GM21526 (cell line): ENCODE results near the gene CACNA1C.
A peak's percentile ranks its signal among the peaks of the same experiment; 100 is the strongest.

Experiments
- ATAC-seq: cut with Tn5 transposase; IDR thresholded peaks from one replicate; pipeline ENCODE4 v1.9.1; 2021; ENCODE audit warnings: moderate library complexity; ENCODE audit not compliant: unreplicated experiment, low FRiP score

CACNA1C gene

DNA sequence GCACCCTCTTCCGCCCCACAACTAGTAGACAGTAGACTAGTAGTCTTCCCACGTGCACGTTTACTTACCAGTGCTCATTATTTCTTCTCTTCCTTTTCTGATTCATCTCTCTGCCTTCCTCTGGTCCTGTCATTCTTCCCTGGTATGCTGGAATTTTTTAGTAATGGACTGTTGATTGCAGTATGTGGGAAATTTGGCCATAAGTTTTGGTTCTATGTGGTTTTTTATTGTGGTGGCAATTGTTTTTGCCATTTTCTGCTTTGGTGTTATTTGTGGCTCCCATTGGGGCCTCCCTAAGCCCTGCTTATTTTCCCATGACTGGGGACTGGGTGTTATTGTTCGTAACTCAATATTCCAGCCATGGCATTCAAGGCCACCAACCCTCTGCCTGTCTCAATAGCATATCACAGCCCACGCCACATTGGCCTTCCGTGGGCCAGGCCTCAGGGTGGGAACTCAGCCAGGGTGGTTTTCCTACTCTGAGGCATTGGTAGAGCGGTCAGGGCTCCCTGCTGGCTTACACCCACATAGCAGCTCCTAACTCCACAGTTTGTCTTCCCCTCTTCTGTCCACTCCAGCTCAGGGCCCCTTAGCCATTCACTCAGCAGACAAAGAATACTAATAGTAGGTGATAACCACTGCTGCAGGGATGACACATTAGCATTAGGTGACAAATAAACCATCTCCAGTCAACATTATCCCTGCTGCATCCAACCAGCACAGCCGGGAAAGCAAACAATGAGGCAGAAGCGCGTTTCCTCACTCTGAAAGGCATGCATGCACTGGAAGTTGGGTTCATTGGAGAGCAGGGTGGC, 321.5 kb downstream of the CACNA1C start:
- no peak for ATAC-seq

DNA sequence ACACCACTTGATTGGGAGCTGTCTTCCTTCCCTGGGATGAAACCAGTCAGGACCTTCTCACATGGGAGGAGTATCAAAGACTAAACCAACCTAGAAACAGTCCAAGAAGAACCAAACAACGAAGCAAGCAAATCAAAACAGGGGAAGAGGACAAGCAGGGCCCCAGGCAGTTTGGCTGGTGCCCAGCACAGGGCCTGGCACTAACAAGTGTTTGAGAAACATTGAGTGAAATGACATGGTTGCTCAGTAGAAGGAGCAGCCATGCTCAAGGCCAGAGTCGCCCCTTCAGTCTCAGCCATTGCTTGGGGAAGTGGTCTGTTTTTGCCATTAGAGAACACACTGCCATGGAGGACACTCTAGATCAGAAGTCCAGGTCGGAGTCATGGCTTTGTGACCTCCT, 323.1 kb downstream of the CACNA1C start:
- no peak for ATAC-seq

- ATAC-seq: no peak
Measured at GRCh38 chr12:2376908-2377657, 324.3 kb downstream of the CACNA1C start.

DNA sequence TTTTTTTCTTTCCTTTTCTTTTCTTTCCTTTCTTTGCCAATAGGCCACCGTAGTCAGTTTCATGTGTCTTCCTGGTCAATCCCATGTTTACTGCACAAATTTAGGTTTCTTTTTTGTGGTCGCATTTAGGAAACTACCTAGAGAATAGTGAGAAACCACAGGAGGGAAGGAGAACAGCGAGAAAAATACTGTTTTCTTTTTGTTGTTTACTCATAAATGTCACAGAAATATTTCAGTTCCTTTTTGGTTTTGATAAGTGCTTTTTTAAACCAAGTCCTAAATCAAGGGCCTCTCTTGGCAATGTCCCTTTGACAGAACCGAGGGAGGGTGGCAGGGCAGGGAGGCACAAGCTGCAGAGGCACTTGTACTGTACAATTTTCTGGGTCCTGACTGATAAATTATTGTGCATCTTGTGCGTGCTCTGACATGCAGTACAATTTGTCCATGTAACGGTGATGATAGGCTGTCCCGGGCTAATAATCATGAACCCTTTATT, 326.1 kb downstream of the CACNA1C start:
- ATAC-seq: peak; percentile 45

DNA sequence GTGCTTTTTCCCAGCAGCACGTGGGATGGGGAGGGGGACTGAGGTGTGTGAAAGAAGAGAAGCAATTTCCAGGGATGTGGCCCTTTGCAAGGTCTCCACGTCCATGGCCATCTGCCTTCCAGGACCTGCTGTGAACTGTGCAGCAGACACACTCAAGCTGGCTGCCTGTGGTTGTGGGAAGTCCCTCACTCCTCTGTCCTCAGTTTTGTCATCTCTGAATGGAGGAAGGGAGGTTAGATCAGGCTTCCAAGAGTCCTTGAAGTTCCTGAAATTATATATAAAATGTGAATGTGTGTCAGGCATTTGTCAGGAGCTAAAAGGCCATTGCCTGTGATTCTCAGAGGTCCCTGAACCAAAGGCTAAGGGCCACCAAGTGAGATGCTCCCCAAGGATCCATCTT, 328.2 kb downstream of the CACNA1C start:
- no peak for ATAC-seq

- no peak for ATAC-seq
Measured at GRCh38 chr12:2382370-2383155, 329.8 kb downstream of the CACNA1C start.

GRCh38 chr12:2383325-2384028, 330.7 kb downstream of the CACNA1C start:
- ATAC-seq: no peak

DNA sequence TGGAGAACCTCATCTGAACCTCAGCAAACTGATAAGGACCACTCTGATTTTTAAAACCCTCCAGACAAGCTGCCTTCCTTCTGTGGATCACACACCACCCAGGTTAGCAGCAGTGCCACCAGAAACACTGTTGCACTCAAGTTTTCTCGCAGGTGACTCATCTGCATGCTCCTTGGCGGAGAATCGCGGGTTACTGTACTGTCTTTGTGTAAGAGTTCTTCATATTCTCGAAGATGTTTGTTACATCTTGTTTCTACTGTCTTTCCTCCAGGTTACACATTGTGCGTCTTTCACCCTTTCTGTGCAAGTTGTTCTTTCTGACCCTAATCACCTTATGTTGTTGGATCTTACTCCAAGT, 331.2 kb downstream of the CACNA1C start:
- no peak for ATAC-seq

DNA sequence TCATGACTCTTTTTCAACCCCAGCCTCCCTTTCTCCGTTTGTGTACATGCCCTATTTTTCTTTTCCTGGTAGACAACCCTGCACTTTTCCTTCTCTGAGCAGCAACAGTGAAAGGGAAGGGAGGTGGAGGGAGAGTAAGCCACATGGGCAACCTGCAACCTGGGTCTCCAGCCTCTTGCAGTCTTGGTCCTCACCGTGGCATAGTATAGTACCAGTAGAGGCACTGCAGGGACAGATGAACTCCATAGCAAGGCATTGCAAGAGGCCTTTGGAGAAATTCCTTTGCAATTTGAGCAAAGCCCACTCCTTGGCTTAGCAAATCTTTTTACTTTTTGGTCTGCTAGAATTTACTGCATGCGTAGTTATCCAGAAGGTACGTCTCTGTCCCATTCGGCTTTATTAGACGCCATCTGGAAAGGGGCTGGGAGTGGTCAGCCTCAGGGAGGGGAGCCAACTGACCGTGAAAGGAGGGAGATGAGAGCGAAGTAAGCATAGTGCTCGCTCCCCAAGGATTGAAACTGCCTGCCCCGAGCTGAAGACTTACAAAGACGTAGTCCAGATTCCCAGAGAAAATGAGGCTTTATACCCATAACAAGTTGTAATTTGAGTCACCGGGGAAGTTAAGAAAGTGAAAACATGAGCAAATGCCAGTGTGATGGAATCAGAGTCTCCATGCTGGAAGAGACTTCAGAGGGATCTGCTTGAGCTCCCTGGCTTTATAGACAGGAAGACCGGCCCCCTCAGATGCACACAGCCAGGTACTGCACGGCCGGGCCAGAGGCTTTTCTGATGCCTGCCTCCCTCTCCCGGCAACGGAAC, 332.0 kb downstream of the CACNA1C start:
- no peak for ATAC-seq

DNA sequence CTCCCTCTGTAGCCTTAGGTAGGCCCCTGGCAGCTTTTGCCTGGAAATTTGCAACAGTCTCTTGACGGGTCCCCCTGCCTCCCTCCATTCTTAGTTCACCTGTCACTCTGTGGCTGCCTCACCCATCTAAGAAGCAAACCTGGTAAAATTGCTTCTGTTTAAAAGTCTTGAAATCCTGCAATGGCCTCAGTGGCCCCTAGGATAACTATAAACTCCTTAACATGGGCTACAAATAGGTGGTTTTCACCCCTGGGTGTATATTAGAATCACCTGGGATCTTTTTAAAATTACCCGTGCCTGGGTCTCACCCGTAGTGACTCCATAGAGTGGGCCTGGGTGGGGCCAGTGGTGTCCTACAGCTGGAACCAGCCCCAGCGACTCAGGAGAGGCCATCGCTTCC, 332.7 kb downstream of the CACNA1C start:
- no peak for ATAC-seq

GRCh38 chr12:2386566-2386965, 333.8 kb downstream of the CACNA1C start:
- no peak for ATAC-seq

DNA sequence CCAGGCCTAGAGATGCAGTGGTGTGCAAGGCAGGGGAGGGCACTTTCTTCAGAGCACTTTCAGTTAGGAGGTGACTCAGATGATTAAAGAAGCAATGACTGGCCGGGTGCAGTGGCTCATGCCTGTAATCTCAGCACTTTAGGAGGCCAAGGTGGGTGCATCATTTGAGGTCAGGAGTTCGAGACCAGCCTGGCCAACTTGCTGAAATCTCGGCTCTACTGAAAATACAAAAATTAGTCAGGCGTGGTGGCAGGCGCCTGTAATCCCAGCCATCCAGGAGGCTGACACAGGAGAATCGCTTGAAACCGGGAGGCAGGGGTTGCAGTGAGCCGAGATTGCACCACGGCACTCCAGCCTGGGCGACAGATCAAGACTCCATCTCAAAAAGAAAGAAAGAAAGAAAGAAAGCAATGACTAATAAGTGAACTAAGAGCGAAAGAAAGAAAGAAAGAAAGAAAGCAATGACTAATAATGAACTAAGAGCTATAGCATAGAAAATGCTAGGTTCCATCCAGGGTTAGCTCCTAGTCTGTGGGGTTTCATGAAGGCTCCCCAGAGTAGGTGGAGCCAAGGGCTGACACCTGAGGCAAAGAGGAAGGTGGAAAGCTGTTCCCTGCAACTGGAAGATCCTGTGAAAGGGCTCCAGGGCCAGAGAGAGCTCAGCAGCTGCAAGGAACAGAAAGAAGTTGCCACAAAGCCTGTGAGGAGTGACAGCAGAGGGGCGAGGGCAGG, 334.5 kb downstream of the CACNA1C start:
- peak; percentile 60 for ATAC-seq

DNA sequence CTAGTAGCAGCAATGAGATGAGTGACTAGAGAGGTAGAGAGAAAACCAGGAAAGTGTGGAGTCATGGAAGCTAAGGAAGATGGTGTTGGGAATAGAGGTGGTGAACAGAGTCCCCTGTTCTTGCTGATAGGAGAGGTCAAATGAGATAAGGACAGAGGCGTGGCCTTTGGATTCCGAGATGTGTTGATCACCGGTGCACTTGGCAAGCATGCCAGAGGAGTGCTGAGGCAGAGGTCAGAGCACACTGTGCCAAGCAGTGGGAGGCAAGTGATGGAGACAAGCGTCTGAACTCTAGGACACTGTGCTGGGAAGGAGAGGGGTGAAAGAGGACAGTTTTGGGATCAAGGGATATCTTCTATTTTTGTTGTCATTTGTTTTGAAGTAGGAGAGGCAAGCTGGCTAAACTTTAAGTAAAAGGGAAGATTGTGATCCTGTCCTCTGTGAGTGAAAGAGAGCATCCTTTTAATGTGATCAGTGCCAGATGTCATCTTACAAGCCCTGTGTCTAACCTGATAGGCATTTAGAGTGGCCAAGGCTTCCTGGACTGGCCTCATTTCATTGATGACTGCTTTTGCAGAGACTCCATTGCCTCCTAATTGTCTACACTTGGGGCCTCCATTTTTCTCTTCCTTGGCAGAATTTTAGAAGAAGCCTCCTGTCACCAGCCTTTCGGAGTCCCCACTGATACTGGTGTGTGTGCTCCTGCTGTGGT, 336.4 kb downstream of the CACNA1C start:
- ATAC-seq: no peak

- no peak for ATAC-seq
Measured at GRCh38 chr12:2390133-2390532, 337.3 kb downstream of the CACNA1C start.

DNA sequence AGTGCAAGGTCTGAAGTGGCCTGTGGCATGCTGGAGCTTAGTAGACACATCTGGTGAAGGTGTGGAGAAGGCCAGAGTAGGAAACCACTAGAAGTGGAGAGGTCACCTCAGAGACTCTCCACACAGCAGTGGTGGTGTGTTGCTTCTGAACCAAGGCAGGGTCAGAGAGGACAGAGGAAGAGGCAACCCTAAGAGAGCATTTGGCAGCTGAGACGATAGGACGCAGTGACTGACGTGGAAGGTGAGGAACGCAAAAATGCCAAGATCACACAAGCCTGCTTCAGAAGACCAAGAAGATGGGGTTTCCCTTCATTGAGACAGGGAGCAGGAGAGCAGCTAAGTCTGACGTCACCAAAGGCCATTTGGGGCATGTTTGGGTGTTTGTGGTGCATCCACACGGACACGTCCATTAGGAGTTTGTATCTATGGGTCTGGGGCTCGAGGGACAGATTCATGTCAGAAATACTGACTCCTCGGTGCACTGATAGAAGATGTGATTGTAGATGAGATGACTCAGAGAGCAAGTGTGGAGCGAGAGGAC, 338.1 kb downstream of the CACNA1C start:
- no peak for ATAC-seq

DNA sequence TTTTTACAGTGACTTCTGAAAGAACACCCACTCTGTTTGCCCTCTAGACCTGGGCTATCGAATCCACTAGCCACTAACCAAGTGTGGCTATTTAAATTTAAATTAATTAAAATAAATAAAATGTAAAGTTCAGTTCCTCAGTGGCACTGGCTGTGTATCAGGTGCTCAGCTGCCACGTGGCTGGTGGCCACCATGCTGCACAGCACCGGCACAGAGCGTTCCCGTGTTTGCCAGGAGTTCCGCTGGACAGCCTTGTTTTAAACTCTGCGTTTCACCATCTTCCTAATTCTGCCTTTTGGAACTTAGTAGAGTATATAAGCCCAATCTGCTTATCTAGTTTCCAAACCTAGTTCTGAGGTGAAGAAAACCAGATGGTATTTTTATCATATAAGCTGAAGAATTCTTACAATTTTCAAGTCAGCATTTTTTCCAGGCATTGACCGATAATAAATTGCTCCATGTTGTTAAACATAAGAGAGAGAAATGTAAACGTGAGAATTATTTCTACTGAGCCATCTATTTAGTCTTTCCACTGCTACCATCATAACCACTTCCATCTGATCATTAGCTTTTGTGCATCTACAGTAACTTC, 339.0 kb downstream of the CACNA1C start:
- ATAC-seq: no peak

DNA sequence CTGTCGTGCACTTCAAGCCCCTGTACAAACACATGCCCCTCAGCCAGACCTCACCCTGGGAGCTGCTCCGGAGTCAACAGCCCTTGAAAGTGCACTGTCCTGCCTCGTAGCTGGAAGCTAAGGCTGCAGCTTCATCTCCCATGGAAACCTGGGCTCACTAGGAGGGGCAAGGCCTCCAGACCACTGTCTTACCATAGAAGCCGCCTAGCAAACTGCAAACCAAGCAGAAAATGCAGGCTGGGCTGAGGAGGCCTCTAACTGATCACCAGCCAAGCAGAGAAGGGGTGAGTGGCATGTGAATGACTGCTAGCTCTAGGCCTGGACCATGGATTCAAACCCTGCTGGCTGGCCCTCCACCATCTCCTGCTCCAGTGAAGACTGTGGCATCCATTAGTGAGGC, 340.2 kb downstream of the CACNA1C start:
- no peak for ATAC-seq

DNA sequence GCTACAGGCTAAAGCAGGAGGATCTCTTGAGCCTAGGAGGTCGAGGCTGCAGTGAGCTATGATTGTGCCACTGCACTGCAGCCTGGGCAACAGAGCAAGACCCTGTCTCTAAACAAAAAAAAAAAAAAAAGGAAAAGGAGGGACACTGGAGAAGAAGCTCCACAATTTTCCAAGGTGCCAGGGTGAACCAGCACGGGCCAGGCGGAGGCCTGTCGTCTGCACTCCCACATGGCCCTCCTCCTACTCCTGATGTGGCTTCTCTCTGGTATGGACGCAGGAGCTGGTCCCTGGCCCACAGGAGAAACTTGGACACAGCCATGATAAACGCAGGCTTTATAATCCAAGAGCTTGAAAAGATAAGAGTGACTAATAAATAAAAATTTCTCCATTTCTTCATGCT, 341.2 kb downstream of the CACNA1C start:
- no peak for ATAC-seq
